ENCODE results near the gene HAO2.

The HAO2 gene

GRCh38 chr1:119442756-119443155, 74.2 kb downstream of the HAO2 start:
- DNase-seq = no peak

All from suppressor macrophage treated with lipopolysaccharide for 4 hours (primary cell).